ENCODE results near the gene FMO3. TPM values are rescaled to one million over a fixed set of nuclear protein-coding genes. Genes with fewer than 3 reads are reported as not detected.

The FMO3 gene
- total RNA-seq, 1 experiment from 2014 or later = 0.12 TPM

GRCh38 chr1:171137580-171137979 lies 46.9 kb downstream of the FMO3 start:
- RAD21 ChIA-PET (ENCODE audit: low non-redundant PET in 1 of 2, low total read pairs in 2 of 2, uncharacterized antibody in 2 of 2, unreplicated experiment in 2 of 2) = no interaction called here
- DNase-seq (ENCODE audit: low read depth, low spot score) (no peak), ATAC-seq (no peak)
- no peak overlapping the region for H3K4me3 ChIP-seq (replicated peaks in 1 of 2; ENCODE audit: low read depth in 1 of 2, low read length in 2 of 2)
- CTCF ChIA-PET = no interaction called here
- H3K4me1 ChIP-seq (ENCODE audit: control insufficient read depth in 1 of 2, insufficient read depth in 2 of 2, low read length in 2 of 2) = no peaks in the 10 kb centered on the region
- no peak for TF ChIP-seq ELF1 (IDR thresholded peaks at IDR 0.05; ENCODE audit: borderline replicate concordance, low read depth)
- no peak for TF ChIP-seq EGR1 (IDR thresholded peaks at IDR 0.05; ENCODE audit: low read depth)
- TF ChIP-seq TCF7L2 (IDR thresholded peaks at IDR 0.05; ENCODE audit: borderline replicate concordance, extremely low read depth, insufficient read depth, insufficient read length) = no peak
- no peak for TF ChIP-seq ZNF274 (IDR thresholded peaks at IDR 0.05; ENCODE audit: low read depth, low read length)
- TF ChIP-seq YY1 (IDR thresholded peaks at IDR 0.05; ENCODE audit: extremely low read depth, insufficient replicate concordance, low read depth, low read length) = no peak
- no peak for TF ChIP-seq EZH2 (IDR thresholded peaks at IDR 0.05)
- TF ChIP-seq POLR2A (IDR thresholded peaks at IDR 0.05; ENCODE audit: borderline replicate concordance, extremely low read depth, insufficient read depth, insufficient read length) = no peak
- TF ChIP-seq SIN3A (IDR thresholded peaks at IDR 0.05; ENCODE audit: low read depth) = no peak
- TF ChIP-seq, protein P1, sequence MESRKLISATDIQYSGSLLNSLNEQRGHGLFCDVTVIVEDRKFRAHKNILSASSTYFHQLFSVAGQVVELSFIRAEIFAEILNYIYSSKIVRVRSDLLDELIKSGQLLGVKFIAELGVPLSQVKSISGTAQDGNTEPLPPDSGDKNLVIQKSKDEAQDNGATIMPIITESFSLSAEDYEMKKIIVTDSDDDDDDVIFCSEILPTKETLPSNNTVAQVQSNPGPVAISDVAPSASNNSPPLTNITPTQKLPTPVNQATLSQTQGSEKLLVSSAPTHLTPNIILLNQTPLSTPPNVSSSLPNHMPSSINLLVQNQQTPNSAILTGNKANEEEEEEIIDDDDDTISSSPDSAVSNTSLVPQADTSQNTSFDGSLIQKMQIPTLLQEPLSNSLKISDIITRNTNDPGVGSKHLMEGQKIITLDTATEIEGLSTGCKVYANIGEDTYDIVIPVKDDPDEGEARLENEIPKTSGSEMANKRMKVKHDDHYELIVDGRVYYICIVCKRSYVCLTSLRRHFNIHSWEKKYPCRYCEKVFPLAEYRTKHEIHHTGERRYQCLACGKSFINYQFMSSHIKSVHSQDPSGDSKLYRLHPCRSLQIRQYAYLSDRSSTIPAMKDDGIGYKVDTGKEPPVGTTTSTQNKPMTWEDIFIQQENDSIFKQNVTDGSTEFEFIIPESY (IDR thresholded peaks at IDR 0.05; ENCODE audit: extremely low read depth, insufficient replicate concordance, low read length) = no peak
- TF ChIP-seq SP1 (IDR thresholded peaks at IDR 0.05; ENCODE audit: low read depth) = no peak
- no peak for TF ChIP-seq ATF3 (IDR thresholded peaks at IDR 0.05)
- TF ChIP-seq FOSL1 (IDR thresholded peaks at IDR 0.05; ENCODE audit: low read depth) = no peak
- no peak for TF ChIP-seq CEBPB (IDR thresholded peaks at IDR 0.05; ENCODE audit: low read depth)
- no peak for TF ChIP-seq CBX3 (IDR thresholded peaks at IDR 0.05; ENCODE audit: low read depth)
- H3K36me3 ChIP-seq (ENCODE audit: control insufficient read depth in 1 of 2, insufficient read depth in 2 of 2, low read length in 2 of 2) = no peaks in the 10 kb centered on the region
- POLR2A ChIA-PET = no interaction called here
- H3K4me2 ChIP-seq (ENCODE audit: low read length) = no peak overlapping the region
- intact Hi-C loops (cut with micrococcal nuclease) = no loop called here
- no peak overlapping the region for H3K9ac ChIP-seq (ENCODE audit: low read length)
- BruUV-seq (replicated peaks) = no TSS peak
- H3K9me3 ChIP-seq (ENCODE audit: control insufficient read depth in 1 of 2, insufficient read depth in 1 of 2, low read depth in 1 of 2, low read length in 2 of 2) = no peaks in the 10 kb centered on the region
- 0 out of 2 replicates have a peak, but pooled peaks cover 8% of the 10 kb centered on the region for H3K27me3 ChIP-seq (ENCODE audit: insufficient read depth, low read length)
- no peak overlapping the region for H3K27ac ChIP-seq (ENCODE audit: low read depth, low read length)
- H3K79me2 ChIP-seq (ENCODE audit: insufficient read depth, low read length) = no peaks in the 10 kb centered on the region
- no peak overlapping the region for H2AFZ ChIP-seq (ENCODE audit: low read depth, low read length, poor library complexity, severe bottlenecking)
- H3K9me2 ChIP-seq (ENCODE audit: insufficient read depth) = no peaks in the 10 kb centered on the region
- H4K20me1 ChIP-seq (ENCODE audit: insufficient read depth) = no peaks in the 10 kb centered on the region

Measured in HCT116 (cell line).